Measurements from ENCODE around the gene FAM227B. TPM values are rescaled to one million over a fixed set of nuclear protein-coding genes. Genes with fewer than 3 reads are reported as not detected.

FAM227B gene
- total RNA-seq, 4 donors from 2014 or later = 3.3 to 9.2 (median 6.6) TPM

- Histone ChIP-seq H3K27ac (no peak overlapping the region), H3K27me3 (no peaks in the 10 kb centered on the region), H3K4me3 (no peak overlapping the region), H3K9me3 (no peaks in the 10 kb centered on the region), H3K36me3 (peaks cover 0 to 34% (median 9%) of the 10 kb centered on the region in 4 donors), H3K4me1 (peaks cover 0 to 8% (median 0%) of the 10 kb centered on the region in 4 donors)
- intact Hi-C loops (cut with DNase I; ENCODE audit: low total_unique reads) (no loop called here), in situ Hi-C loops (cut with MboI; ENCODE audit: low pct_ligation_motif_present in 1 of 4, low pct_unique_long_range_greater_than_20kb in 1 of 4, low sequenced_read_pairs in 3 of 4) (no loop called here)
- 80 to 81% methylated on average over 4 of the region's 4 CpGs for WGBS, 2 donors (ENCODE audit: low coverage in 1 of 2)
- no peak for DNase-seq
- no peak for TF ChIP-seq POLR2AphosphoS5 (IDR thresholded peaks at IDR 0.05)
- TF ChIP-seq POLR2A (IDR thresholded peaks at IDR 0.05) = no peak
- no peak for TF ChIP-seq EP300 (IDR thresholded peaks at IDR 0.05; ENCODE audit: low read depth)
- no peak for TF ChIP-seq CTCF (IDR thresholded peaks at IDR 0.05)
These were observed 17.2 kb upstream of the FAM227B start for GRCh38 chr15:49637857-49638256.

GRCh38 chr15:49628379-49628778 lies 7.8 kb upstream of the FAM227B start:
- H3K4me1 ChIP-seq = peaks cover 0 to 4% (median 2%) of the 10 kb centered on the region in 4 donors
- peaks cover 4 to 8% of the 10 kb centered on the region in 2 donors for H3K9me3 ChIP-seq
- in situ Hi-C loops (cut with MboI; ENCODE audit: low pct_ligation_motif_present in 1 of 4, low pct_unique_long_range_greater_than_20kb in 1 of 4, low sequenced_read_pairs in 3 of 4) = no loop called here
- 92 to 96% methylated on average over 2 of the region's 2 CpGs for WGBS, 2 donors (ENCODE audit: low coverage in 1 of 2)
- DNase-seq = no peak
- H3K27me3 ChIP-seq = no peaks in the 10 kb centered on the region
- no peak overlapping the region for H3K27ac ChIP-seq
- intact Hi-C loops (cut with DNase I; ENCODE audit: low total_unique reads) = no loop called here
- no peak for TF ChIP-seq CTCF (IDR thresholded peaks at IDR 0.05)
- no peak for TF ChIP-seq POLR2A (IDR thresholded peaks at IDR 0.05)
- TF ChIP-seq EP300 (IDR thresholded peaks at IDR 0.05; ENCODE audit: low read depth) = no peak
- no peak for TF ChIP-seq POLR2AphosphoS5 (IDR thresholded peaks at IDR 0.05)
- peaks cover 0 to 28% (median 12%) of the 10 kb centered on the region in 4 donors for H3K36me3 ChIP-seq
- no peak overlapping the region for H3K4me3 ChIP-seq

- WGBS, 2 donors (ENCODE audit: low coverage in 1 of 2) = 50 to 63% methylated on average over 1 of the region's 1 CpG
- intact Hi-C loops (cut with DNase I; ENCODE audit: low total_unique reads) = no loop called here
- H3K4me3 ChIP-seq = no peak overlapping the region
These were observed 6.8 kb upstream of the FAM227B start for GRCh38 chr15:49627407-49627877.

GRCh38 chr15:49625460-49626036 lies 4.9 kb upstream of the FAM227B start:
- 95% methylated on average over 4 to 5 of the region's 5 CpGs for WGBS, 2 donors (ENCODE audit: low coverage in 1 of 2)
- intact Hi-C loops (cut with DNase I; ENCODE audit: low total_unique reads) (no loop called here), in situ Hi-C loops (cut with MboI; ENCODE audit: low pct_ligation_motif_present in 1 of 4, low pct_unique_long_range_greater_than_20kb in 1 of 4, low sequenced_read_pairs in 3 of 4) (no loop called here)
- Histone ChIP-seq H3K36me3 (peaks cover 0 to 26% (median 12%) of the 10 kb centered on the region in 4 donors), H3K4me3 (no peak overlapping the region), H3K9me3 (peaks cover 4 to 8% of the 10 kb centered on the region in 2 donors), H3K27me3 (no peaks in the 10 kb centered on the region), H3K27ac (no peak overlapping the region), H3K4me1 (peaks cover 0 to 22% (median 10%) of the 10 kb centered on the region in 4 donors)
- TF ChIP-seq POLR2A (IDR thresholded peaks at IDR 0.05) = no peak
- no peak for TF ChIP-seq CTCF (IDR thresholded peaks at IDR 0.05)
- TF ChIP-seq POLR2AphosphoS5 (IDR thresholded peaks at IDR 0.05) = no peak
- TF ChIP-seq EP300 (IDR thresholded peaks at IDR 0.05; ENCODE audit: low read depth) = no peak
- no peak for DNase-seq

More at GRCh38 chr15:49627407-49627877, 6.8 kb upstream of the FAM227B start:
- DNase-seq = no peak
- H3K36me3 ChIP-seq = peaks cover 0 to 28% (median 12%) of the 10 kb centered on the region in 4 donors
- H3K27ac ChIP-seq = no peak overlapping the region
- H3K9me3 ChIP-seq = peaks cover 4 to 8% of the 10 kb centered on the region in 2 donors
- peaks cover 0 to 12% (median 4%) of the 10 kb centered on the region in 4 donors for H3K4me1 ChIP-seq
- no peaks in the 10 kb centered on the region for H3K27me3 ChIP-seq
- in situ Hi-C loops (cut with MboI; ENCODE audit: low pct_ligation_motif_present in 1 of 4, low pct_unique_long_range_greater_than_20kb in 1 of 4, low sequenced_read_pairs in 3 of 4) = no loop called here
- TF ChIP-seq POLR2AphosphoS5 (IDR thresholded peaks at IDR 0.05) (no peak), EP300 (IDR thresholded peaks at IDR 0.05; ENCODE audit: low read depth) (no peak)
